SK-N-SH (cell line): ENCODE data around the gene ADAMTS3. TPM values are rescaled to one million over a fixed set of nuclear protein-coding genes. Genes with fewer than 3 reads are reported as not detected.

ENCODE experiments used
- CTCF ChIA-PET: fragments of 300-600, 350-600 bp; formaldehyde crosslinking; extraction: SDS; loops from one replicate; lab custom pipeline; 2021; lab: Yijun Ruan, JAX
- POLR2A ChIA-PET: fragments of 350-600 bp; sonication (Branson Sonifier 250); formaldehyde crosslinking; extraction: SDS; loops from one replicate; lab custom pipeline; 2020; ENCODE audit warnings: antibody characterized with exemption, inconsistent platforms; lab: Yijun Ruan, JAX
- DNase-seq: peaks from one replicate; pipeline ENCODE4 v3.0.0; 2012
- H2AFZ ChIP-seq: fragments of 200-600 bp; sonication (generic); 2 replicates; pipeline ENCODE4 v1.8.1; 2016; ENCODE audit warnings: antibody characterized with exemption, mild to moderate bottlenecking, low read depth
- H3F3A ChIP-seq: fragments of 200-600 bp; sonication (generic); replicated peaks from 2 replicates; pipeline ENCODE3; 2016; ENCODE audit warnings: antibody characterized with exemption, mild to moderate bottlenecking; ENCODE audit not compliant: insufficient read depth
- H3K27ac ChIP-seq, 2 experiments: fragments of 200-500 bp in 1 of 2; fragments of 200-600 bp in 1 of 2; sonication (Bioruptor generic) in 1 of 2; sonication (generic), shearing (Covaris generic) in 1 of 2; 2 replicates each; pipeline versions ENCODE4 v1.5.1 to v1.6.1; 2014 to 2016; ENCODE audit warnings: low read depth in 2 of 2, inconsistent platforms in 1 of 2, low read length in 1 of 2, mild to moderate bottlenecking in 1 of 2, mixed read lengths in 1 of 2
- H3K27me3 ChIP-seq: fragments of 200-600 bp; sonication (generic), shearing (Covaris generic); 2 replicates; pipeline ENCODE4 v1.6.1; 2016; ENCODE audit warnings: mixed run types; ENCODE audit not compliant: insufficient read depth
- H3K36me3 ChIP-seq, 2 experiments: fragments of 200-500 bp in 1 of 2; fragments of 200-600 bp in 1 of 2; sonication (Bioruptor generic) in 1 of 2; sonication (generic) in 1 of 2; replicated peaks in 1 of 2; 2 replicates each; pipeline versions ENCODE3 to v1.5.1; 2014 to 2016; ENCODE audit warnings: low read length in 1 of 2, mild to moderate bottlenecking in 1 of 2; ENCODE audit not compliant: insufficient read depth in 2 of 2, control insufficient read depth in 1 of 2
- H3K4me1 ChIP-seq, 2 experiments: fragments of 200-500 bp in 1 of 2; fragments of 200-600 bp in 1 of 2; sonication (Bioruptor generic) in 1 of 2; sonication (generic), shearing (Covaris generic) in 1 of 2; 2 replicates each; pipeline versions ENCODE4 v1.5.1 to v1.6.1; 2014 to 2016; ENCODE audit warnings: low read depth in 1 of 2, low read length in 1 of 2, mixed run types in 1 of 2; ENCODE audit not compliant: insufficient read depth in 2 of 2, control insufficient read depth in 1 of 2
- H3K4me2 ChIP-seq: fragments of 200-600 bp; sonication (generic), shearing (Covaris generic); 2 replicates; pipeline ENCODE4 v1.6.1; 2017; ENCODE audit warnings: mixed run types
- H3K4me3 ChIP-seq, 2 experiments: fragments of 200-500 bp in 1 of 2; fragments of 200-600 bp in 1 of 2; sonication (Bioruptor generic) in 1 of 2; sonication (generic), shearing (Covaris generic) in 1 of 2; 2 replicates each; pipeline versions ENCODE4 v1.5.1 to v1.8.1; 2014 to 2016; ENCODE audit warnings: low read depth in 2 of 2, inconsistent platforms in 1 of 2, low read length in 1 of 2, mild to moderate bottlenecking in 1 of 2, mixed read lengths in 1 of 2, moderate library complexity in 1 of 2
- H3K79me2 ChIP-seq: fragments of 200-600 bp; sonication (generic); 2 replicates; pipeline ENCODE4 v1.8.1; 2017; ENCODE audit warnings: mild to moderate bottlenecking; ENCODE audit not compliant: insufficient read depth
- H3K9ac ChIP-seq: fragments of 200-600 bp; sonication (generic); 2 replicates; pipeline ENCODE4 v1.6.1; 2017; ENCODE audit warnings: mixed run types
- H3K9me2 ChIP-seq: fragments of 200-600 bp; sonication (generic); 2 replicates; pipeline ENCODE4 v1.6.1; 2017; ENCODE audit warnings: mixed run types
- H3K9me3 ChIP-seq: fragments of 200-600 bp; sonication (generic); 2 replicates; pipeline ENCODE4 v1.6.1; 2017; ENCODE audit warnings: mixed run types, mild to moderate bottlenecking, moderate library complexity
- H4K20me1 ChIP-seq: fragments of 200-600 bp; sonication (generic); 2 replicates; pipeline ENCODE4 v1.6.1; 2017; ENCODE audit warnings: mild to moderate bottlenecking, mixed run types; ENCODE audit not compliant: insufficient read depth
- ELF1 ChIP-seq: IDR thresholded peaks from 2 replicates; pipeline ENCODE4 v1.4.0; 2012
- EP300 ChIP-seq, 2 experiments: IDR thresholded peaks; 2 replicates each; pipeline versions ENCODE4 v1.4.0 to v1.6.1; 2012; ENCODE audit warnings: borderline replicate concordance in 1 of 2, low read depth in 1 of 2, low read length in 1 of 2
- FOSL2 ChIP-seq: IDR thresholded peaks from 2 replicates; pipeline ENCODE4 v1.4.0; 2012; ENCODE audit warnings: low read depth, mild to moderate bottlenecking, moderate library complexity, borderline replicate concordance
- FOXJ3 ChIP-seq: sonication (generic); formaldehyde crosslinking; IDR thresholded peaks from 2 replicates; pipeline ENCODE4 v1.5.1; 2020; ENCODE audit warnings: mild to moderate bottlenecking, missing genetic modification reagents
- GABPA ChIP-seq: IDR thresholded peaks from 2 replicates; pipeline ENCODE4 v1.4.0; 2012; ENCODE audit warnings: low read depth, mild to moderate bottlenecking
- JUND ChIP-seq: IDR thresholded peaks from 2 replicates; pipeline ENCODE4 v1.4.0; 2012
- MAX ChIP-seq: IDR thresholded peaks from 2 replicates; pipeline ENCODE4 v1.4.0; 2012; ENCODE audit warnings: low read depth
- MEF2A ChIP-seq: IDR thresholded peaks from 2 replicates; pipeline ENCODE4 v1.4.0; 2012; ENCODE audit warnings: low read depth, borderline replicate concordance
- MXI1 ChIP-seq: IDR thresholded peaks from 2 replicates; pipeline ENCODE4 v1.6.1; 2012; ENCODE audit warnings: mild to moderate bottlenecking, low read depth, low read length, improper control_type of control experiment
- NFIC ChIP-seq: IDR thresholded peaks from 2 replicates; pipeline ENCODE4 v1.4.0; 2012; ENCODE audit warnings: borderline replicate concordance
- PBX3 ChIP-seq: IDR thresholded peaks from 2 replicates; pipeline ENCODE4; 2012
- RCOR1 ChIP-seq: fragments of 150-350 bp; IDR thresholded peaks from 2 replicates; pipeline ENCODE4 v1.6.1; 2017; ENCODE audit warnings: antibody characterized with exemption, low read length
- REST ChIP-seq: IDR thresholded peaks from 2 replicates; pipeline ENCODE4 v1.6.1; 2012; ENCODE audit warnings: mild to moderate bottlenecking, low read depth, low read length, moderate library complexity
- RXRA ChIP-seq: IDR thresholded peaks from 2 replicates; pipeline ENCODE4 v1.4.0; 2012; ENCODE audit warnings: low read depth, mild to moderate bottlenecking, borderline replicate concordance
- SIN3A ChIP-seq: IDR thresholded peaks from 2 replicates; pipeline ENCODE4 v1.6.1; 2012; ENCODE audit warnings: low read depth, mild to moderate bottlenecking, low read length, moderate library complexity, borderline replicate concordance
- TAF1 ChIP-seq: IDR thresholded peaks from 2 replicates; pipeline ENCODE4 v1.6.1; 2012; ENCODE audit warnings: low read depth, mild to moderate bottlenecking, low read length, moderate library complexity, borderline replicate concordance
- TCF12 ChIP-seq: IDR thresholded peaks from 2 replicates; pipeline ENCODE4 v1.4.0; 2012
- USF1 ChIP-seq: IDR thresholded peaks from 2 replicates; pipeline ENCODE4 v1.4.0; 2012; ENCODE audit warnings: low read depth, borderline replicate concordance
- USF2 ChIP-seq: fragments of 150-350 bp; IDR thresholded peaks from 2 replicates; pipeline ENCODE4 v1.6.1; 2017; ENCODE audit warnings: antibody characterized with exemption, low read length, low read depth, borderline replicate concordance
- YY1 ChIP-seq: IDR thresholded peaks from 2 replicates; pipeline ENCODE4 v1.4.0; 2012; ENCODE audit warnings: low read depth, mild to moderate bottlenecking
- ZBTB33 ChIP-seq: IDR thresholded peaks from 2 replicates; pipeline ENCODE4 v1.4.0; 2012; ENCODE audit warnings: low read depth, borderline replicate concordance
- WGBS: methylation state at CpG from one replicate; pipeline ENCODE4 v1.1.6; 2017; ENCODE audit warnings: low lambda C conversion rate; 5-methylcytosine and 5-hydroxymethylcytosine counted together
- polyA plus RNA-seq, 3 experiments: library from polyadenylated mRNA; depleted of rRNA; stranded (reverse); fragments of >200 nt; gene quantifications; 2 replicates each; pipeline ENCODE4 v1.2.3, GENCODE V29; 2012

The ADAMTS3 gene
- polyA plus RNA-seq, 1 of the 3 experiments (the other 2 are of a cell fraction), result 0.99 TPM

- no peak overlapping the region for H3K4me2 ChIP-seq
- POLR2A ChIA-PET, result no interaction called here
- H3K27me3 ChIP-seq, result no peaks in the 10 kb centered on the region
- H3K4me1 ChIP-seq, result no peaks in the 10 kb centered on the region
- DNase-seq, result no peak
- H3K9me2 ChIP-seq, result no peaks in the 10 kb centered on the region
- no peaks in the 10 kb centered on the region for H3K9me3 ChIP-seq
- no peaks in the 10 kb centered on the region for H4K20me1 ChIP-seq
- no peak for TF ChIP-seq USF1
- no peak for TF ChIP-seq MAX
- TF ChIP-seq NFIC, result no peak
- TF ChIP-seq MXI1, result no peak
- TF ChIP-seq FOSL2, result no peak
- no peak for TF ChIP-seq EP300 (IDR thresholded peaks at IDR 0.05; ENCODE audit: borderline replicate concordance in 1 of 2, low read depth in 1 of 2, low read length in 1 of 2)
- TF ChIP-seq FOXJ3 (CRISPR knock-in tag), result no peak
- TF ChIP-seq YY1, result no peak
- TF ChIP-seq USF2, result no peak
- no peak for TF ChIP-seq RCOR1
- no peak for TF ChIP-seq SIN3A
- TF ChIP-seq PBX3, result no peak
- TF ChIP-seq GABPA, result no peak
- no peak overlapping the region for H2AFZ ChIP-seq
- no peak overlapping the region for H3K27ac ChIP-seq
- no peaks in the 10 kb centered on the region for H3K36me3 ChIP-seq
- H3K4me3 ChIP-seq, result no peak overlapping the region
- CTCF ChIA-PET, result no interaction called here
- no peak overlapping the region for H3K9ac ChIP-seq
- H3K79me2 ChIP-seq, result no peaks in the 10 kb centered on the region
- WGBS, result 80% methylated on average over 3 of the region's 3 CpGs
- H3F3A ChIP-seq, result no peaks in the 10 kb centered on the region
These were observed 285.7 kb downstream of the ADAMTS3 start for GRCh38 chr4:72283357-72283756.

GRCh38 chr4:72280252-72280651, 288.8 kb downstream of the ADAMTS3 start:
- H3K4me1 ChIP-seq, result no peaks in the 10 kb centered on the region
- no peak overlapping the region for H3K4me3 ChIP-seq
- H3K4me2 ChIP-seq, result no peak overlapping the region
- H3K9ac ChIP-seq, result no peak overlapping the region
- H3K27ac ChIP-seq, result no peak overlapping the region
- no peaks in the 10 kb centered on the region for H3K9me2 ChIP-seq
- 79% methylated on average over 3 of the region's 3 CpGs for WGBS
- no peaks in the 10 kb centered on the region for H4K20me1 ChIP-seq
- no peaks in the 10 kb centered on the region for H3K9me3 ChIP-seq
- H3K79me2 ChIP-seq, result no peaks in the 10 kb centered on the region
- no peaks in the 10 kb centered on the region for H3F3A ChIP-seq
- no peaks in the 10 kb centered on the region for H3K27me3 ChIP-seq
- no peak overlapping the region for H2AFZ ChIP-seq
- no peak for DNase-seq
- CTCF ChIA-PET, result interaction anchor here (2.3 kb wide), 1 partner anchor 16 kb away, joined by 6 read pairs; no protein-coding TSS in a partner anchor
- POLR2A ChIA-PET, result no interaction called here
- H3K36me3 ChIP-seq, result no peaks in the 10 kb centered on the region
- TF ChIP-seq TAF1 (no peak), FOXJ3 (CRISPR knock-in tag) (no peak), GABPA (no peak), FOSL2 (no peak), REST (no peak), RXRA (no peak), ZBTB33 (no peak), MEF2A (no peak), ELF1 (no peak), JUND (no peak), TCF12 (no peak)
